A673 (cell line): Measurements from ENCODE around the gene RRH.

Experiments
- EZH2 ChIP-seq: fragments of 200-600 bp; sonication (generic); IDR thresholded peaks from 2 replicates; pipeline ENCODE4 v1.6.1; 2017; ENCODE audit warnings: borderline replicate concordance, low read depth, mild to moderate bottlenecking, mixed read lengths, antibody characterized with exemption, low read length; ENCODE audit not compliant: poor library complexity, severe bottlenecking
- TF ChIP-seq, protein P1 (sequence below): fragments of 300-800, 200-600 bp; sonication (generic); conservative IDR thresholded peaks from 2 replicates; pipeline ENCODE4 v1.5.1; 2017; ENCODE audit warnings: low read depth, mild to moderate bottlenecking, antibody characterized with exemption, low read length, moderate library complexity, mixed read lengths

DNA sequence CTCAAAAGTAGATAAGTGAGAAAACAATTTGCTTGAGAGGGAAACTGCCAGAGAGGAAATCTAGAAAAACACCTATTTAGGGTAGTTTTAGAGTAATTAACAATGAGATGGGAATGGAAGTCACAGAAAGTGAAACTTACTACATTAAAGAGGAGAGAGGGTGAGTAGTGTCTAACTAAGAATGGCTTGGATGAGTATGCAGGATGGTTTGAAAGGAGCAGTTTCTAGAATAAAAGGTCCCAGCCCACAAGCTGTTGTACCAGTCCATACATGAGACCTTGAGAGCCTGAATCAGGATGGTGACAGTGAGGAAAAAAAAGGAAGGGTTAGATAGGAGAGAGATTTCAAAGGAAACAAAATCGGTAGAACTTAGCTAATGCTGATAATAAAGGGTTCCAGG, 10.9 kb upstream of the RRH start:
- TF ChIP-seq, protein P1, sequence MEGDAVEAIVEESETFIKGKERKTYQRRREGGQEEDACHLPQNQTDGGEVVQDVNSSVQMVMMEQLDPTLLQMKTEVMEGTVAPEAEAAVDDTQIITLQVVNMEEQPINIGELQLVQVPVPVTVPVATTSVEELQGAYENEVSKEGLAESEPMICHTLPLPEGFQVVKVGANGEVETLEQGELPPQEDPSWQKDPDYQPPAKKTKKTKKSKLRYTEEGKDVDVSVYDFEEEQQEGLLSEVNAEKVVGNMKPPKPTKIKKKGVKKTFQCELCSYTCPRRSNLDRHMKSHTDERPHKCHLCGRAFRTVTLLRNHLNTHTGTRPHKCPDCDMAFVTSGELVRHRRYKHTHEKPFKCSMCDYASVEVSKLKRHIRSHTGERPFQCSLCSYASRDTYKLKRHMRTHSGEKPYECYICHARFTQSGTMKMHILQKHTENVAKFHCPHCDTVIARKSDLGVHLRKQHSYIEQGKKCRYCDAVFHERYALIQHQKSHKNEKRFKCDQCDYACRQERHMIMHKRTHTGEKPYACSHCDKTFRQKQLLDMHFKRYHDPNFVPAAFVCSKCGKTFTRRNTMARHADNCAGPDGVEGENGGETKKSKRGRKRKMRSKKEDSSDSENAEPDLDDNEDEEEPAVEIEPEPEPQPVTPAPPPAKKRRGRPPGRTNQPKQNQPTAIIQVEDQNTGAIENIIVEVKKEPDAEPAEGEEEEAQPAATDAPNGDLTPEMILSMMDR: no peak
- no peak for TF ChIP-seq EZH2
